Left hindlimb (tissue), 1 donor: ENCODE results near the gene STXBP2.

Experiments
- DNase-seq: peaks from one replicate; pipeline ENCODE4 v3.0.0-alpha.2; 2018

The STXBP2 gene

DNA sequence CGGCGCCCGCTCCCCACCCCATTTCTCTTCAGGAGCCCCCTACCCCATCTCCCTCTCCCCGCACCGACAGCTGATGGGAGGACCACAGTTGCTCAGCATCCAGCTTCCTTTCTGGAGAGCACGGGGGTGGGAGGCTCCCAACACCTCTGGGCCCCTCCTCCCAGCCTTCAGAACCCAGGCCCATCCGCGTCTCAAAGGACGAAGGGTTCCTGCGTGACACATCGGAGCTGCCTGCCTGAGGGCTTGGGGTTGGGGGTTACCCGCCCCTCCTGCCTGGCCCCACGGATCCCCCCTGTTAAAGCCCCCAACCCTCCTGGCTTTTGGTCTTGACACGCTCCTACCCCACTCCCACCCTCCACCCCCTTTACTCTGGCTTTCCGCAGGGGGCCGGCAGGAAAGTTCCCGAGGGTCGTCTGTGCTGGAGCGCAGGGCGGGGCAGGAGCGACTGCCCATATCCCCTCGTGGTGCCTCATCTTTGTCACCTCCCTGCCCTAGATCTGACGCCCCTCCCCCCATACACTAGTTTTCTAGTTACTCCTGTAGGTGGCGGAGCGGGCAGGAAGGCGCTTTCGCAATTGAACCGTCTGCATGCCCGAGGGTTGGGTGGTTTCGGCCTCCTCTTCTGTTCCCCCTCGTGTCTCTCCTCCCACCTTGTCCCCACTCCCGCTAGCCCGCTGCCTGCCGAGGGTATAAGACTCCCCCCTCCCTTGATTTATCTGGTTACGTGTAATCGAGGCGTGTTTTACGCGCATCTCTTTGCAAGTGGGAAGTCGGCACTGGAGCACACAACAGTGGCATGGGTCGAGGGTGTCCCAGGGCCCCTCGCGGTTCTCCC lies 44.6 kb downstream of the STXBP2 start:
- DNase-seq = peak; percentile 79

DNA sequence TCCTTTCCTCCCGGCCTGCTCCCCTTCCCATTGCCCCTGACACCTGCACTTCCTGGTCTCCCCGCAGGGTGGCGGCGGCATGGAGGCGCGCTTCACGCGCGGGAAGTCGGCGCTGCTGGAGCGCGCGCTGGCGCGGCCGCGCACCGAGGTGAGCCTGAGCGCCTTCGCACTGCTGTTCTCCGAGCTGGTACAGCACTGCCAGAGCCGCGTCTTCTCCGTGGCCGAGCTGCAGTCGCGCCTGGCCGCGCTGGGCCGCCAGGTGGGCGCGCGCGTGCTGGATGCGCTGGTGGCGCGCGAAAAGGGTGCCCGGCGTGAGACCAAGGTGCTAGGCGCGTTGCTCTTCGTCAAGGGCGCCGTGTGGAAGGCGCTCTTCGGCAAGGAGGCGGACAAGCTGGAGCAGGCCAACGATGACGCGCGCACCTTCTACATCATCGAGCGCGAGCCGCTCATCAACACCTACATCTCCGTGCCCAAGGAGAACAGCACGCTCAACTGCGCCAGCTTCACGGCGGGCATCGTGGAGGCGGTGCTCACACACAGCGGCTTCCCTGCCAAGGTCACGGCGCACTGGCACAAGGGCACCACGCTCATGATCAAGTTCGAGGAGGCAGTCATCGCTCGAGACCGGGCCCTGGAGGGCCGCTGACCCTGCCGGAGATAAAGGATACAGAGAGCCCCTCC lies 45.4 kb downstream of the STXBP2 start:
- no peak for DNase-seq

DNA sequence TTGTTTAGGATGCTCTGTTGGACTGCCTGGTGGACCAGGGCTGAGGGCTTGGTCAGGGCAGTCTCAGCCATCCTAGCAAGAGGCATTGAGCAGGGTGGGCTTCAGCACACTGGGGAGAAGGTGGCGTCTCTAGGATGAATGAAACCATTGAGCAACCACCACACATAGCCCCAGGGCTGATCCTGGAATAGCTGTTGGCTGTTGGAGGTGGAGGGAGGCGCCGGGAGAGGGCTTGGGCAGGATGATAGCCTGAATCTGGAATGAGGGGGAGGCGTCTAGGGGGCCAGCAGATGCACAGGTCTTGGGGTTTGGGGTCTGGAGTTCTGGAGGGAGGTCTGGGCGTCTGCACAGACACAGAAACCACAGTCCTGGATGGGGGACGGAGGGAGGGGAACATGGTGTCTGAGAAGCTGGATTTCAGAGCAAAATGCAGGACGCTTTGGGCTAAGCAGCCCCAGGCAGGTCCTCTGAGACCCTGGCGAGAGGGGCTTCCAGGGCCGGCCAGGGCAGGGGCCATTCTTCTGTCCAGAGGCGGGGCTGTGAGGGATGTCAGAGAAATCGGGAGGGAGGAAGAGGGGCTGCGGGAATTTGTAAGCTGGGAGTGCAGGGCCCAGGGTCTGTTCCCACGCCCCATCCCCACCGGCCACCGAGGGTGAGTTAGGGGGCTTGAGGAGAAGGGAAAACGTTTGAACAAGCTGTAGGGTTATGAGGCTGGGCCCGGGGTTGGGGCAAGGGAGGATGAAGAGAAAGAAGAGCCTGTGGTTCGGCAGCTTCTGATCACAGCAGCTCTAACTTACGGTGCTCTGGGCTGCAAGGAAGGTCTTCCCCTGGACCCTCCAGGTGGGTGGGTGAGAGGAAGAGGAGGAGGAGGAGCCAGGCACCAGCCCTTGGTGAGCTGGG lies 48.9 kb downstream of the STXBP2 start:
- DNase-seq = no peak

DNA sequence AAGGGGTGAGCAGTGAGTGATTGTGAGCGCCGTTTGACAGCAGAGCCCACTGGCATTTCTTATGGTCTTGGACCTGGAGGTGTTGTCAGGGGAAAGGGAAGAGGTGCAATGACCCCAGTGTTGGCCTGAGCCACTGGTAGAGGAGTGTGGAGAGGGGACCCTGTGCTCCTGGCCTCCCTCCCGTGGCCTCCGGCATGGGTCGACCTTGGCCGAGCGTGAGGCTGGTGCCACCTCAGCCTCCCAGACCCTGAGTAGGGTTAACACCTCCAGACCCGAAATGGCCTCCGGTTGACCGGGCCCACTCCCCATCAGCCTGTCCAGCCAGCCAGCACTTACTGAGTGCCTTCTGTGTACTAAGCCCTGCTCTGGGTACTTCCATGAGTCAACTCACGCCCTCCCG lies 50.3 kb downstream of the STXBP2 start:
- DNase-seq = no peak

DNA sequence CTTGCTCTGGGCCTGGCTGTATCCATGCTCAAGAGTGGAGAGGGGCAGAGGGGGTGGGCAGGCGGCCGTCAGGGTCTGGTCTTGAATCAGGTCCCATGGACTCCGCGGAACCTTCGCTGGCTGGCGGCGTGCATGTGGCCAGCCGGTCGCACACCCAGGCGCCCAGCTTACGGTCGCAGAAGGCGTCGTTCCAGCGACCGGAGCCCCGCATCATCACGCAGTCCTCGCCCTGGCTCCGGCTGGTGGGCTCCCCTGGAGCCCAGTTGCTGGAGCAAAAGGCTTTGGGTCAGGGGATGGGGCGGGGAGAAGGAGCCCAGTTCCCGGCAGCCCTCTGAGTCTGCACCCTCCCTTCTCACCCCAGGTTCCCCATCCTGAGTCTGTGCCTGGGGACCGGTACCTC lies 52.3 kb downstream of the STXBP2 start:
- no peak for DNase-seq

DNA sequence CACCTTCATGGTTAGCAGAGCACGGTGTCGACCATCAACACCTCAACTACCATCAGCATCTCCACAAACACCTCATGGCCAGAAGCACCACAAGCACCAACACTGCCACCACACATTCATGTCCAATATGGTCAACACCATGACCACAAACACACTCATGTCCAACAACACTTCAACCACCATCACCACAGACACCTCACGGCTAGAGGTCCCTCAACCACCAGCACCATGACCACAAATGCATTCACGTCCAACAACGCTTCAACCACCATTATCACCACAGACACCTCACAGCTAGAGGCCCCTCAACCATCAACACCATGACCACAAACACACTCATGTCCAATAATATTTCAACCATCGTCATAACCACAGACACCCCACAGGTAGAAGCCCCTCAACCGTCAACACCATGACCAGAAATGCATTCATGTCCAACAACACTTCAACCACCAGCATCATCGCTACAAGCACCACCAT lies 53.9 kb downstream of the STXBP2 start:
- DNase-seq = no peak

DNA sequence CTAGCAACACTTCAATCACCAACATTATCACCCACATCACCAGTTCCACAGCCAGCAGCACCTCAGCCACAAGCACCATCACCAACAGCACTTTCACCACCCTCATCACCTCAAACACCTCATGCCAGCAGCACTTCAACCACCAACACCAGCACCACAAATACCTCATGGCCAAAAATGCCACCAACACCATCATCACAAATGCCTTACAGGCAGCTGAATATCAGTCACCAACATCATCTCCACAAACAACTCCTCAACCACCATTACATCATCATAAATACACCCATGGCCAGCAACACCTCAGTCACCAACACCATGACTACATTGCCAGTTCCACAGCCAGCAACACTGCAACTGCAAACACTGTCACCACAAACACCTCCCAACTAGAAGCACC lies 54.6 kb downstream of the STXBP2 start:
- no peak for DNase-seq

DNA sequence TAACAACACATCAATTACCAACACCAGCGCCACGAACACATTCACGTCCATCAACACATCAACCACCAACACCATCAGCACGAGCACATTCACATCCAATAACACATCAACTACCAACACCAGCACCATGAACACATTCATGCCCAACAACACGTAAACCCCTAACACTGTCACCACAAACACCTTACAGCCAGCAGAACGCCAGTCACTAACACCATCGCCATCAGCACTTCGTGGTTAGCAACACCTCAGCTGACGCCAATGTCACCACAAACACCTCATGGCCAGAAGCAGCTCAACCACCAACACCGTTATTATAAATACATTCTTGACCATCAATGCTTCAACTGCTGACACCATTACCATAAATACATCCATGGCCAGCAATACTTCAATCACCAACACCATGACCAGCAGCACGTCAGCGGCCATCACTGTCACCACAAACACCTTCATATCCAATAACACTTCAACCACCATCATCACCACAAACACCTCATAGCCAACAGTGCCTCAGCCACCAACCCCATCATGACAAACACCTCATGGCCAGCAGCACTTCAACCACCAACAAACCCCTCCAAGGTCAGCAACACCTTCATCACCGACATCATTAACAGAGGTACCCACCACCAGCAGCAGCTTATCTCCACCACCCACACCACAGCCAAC lies 55.6 kb downstream of the STXBP2 start:
- DNase-seq = no peak

DNA sequence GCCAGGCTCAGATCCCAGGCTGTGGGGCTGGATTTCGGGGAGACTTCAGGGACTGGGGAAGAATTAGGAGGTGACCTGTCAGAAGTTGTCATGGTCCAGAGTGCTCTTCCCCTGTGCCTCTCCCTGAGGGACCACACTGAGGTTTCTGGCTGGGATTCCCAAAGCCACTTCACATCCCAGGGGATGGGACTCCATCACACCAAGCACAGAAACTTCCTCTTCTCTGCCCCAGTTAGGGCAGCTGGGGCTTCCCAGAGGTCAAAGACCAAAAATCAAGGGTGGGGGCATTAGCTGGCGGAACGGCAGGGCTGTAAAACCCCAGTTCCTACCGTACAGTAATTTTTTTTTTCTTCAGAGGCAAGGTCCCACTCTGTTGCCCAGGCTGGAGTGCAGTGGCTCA lies 57.6 kb downstream of the STXBP2 start:
- DNase-seq = no peak
